Thoracic aorta (tissue), 2 donors: Measurements from ENCODE around the gene TKT. TPM values are rescaled to one million over a fixed set of nuclear protein-coding genes. Genes with fewer than 3 reads are reported as not detected.
A peak's percentile ranks its signal among the peaks of the same experiment; 100 is the strongest.
"Not testable (repeated sequence)": the region's sequence is repeated elsewhere in the genome, so short reads cannot be mapped to it uniquely, and the experiment has no call there.

ENCODE experiments used
- ATAC-seq: fragments of 150-250 bp; one replicate; pipeline ENCODE4 v1.8.0; 2017; ENCODE audit warnings: low read depth; ENCODE audit not compliant: insufficient number of reproducible peaks, low FRiP score
- DNase-seq: peaks from one replicate; pipeline ENCODE4 v3.0.0-alpha.2; 2020; ENCODE audit warnings: low spot score
- H3K27ac ChIP-seq, 2 donors: fragments of 200-600 bp; sonication (generic); 1 replicate in 1 of 2; 2 replicates in 1 of 2; pipeline ENCODE4 v1.5.1; 2016; ENCODE audit warnings: mild to moderate bottlenecking in 2 of 2, moderate library complexity in 2 of 2
- H3K27me3 ChIP-seq: fragments of 200-600 bp; sonication (generic); replicated peaks from 2 replicates; pipeline ENCODE4 v1.6.0; 2016; ENCODE audit warnings: mild to moderate bottlenecking; ENCODE audit not compliant: insufficient read depth
- H3K36me3 ChIP-seq: fragments of 200-600 bp; sonication (generic); one replicate; pipeline ENCODE4 v1.5.1; 2016
- H3K4me1 ChIP-seq, 2 donors: fragments of 200-600 bp; sonication (generic); 1 replicate in 1 of 2; 2 replicates in 1 of 2; pipeline versions ENCODE4 v1.5.1 to v1.6.0; 2016; ENCODE audit warnings: low read depth in 2 of 2, mild to moderate bottlenecking in 1 of 2; ENCODE audit not compliant: control insufficient read depth in 1 of 2
- H3K4me3 ChIP-seq: fragments of 200-600 bp; sonication (generic); 2 replicates; pipeline ENCODE4 v1.5.1; 2016; ENCODE audit warnings: mild to moderate bottlenecking
- H3K9me3 ChIP-seq: fragments of 200-600 bp; sonication (generic); 2 replicates; pipeline ENCODE4 v1.5.1; 2016
- CTCF ChIP-seq: fragments of 200-600 bp; sonication (generic); IDR thresholded peaks from one replicate; pipeline ENCODE4 v1.5.1; 2019; ENCODE audit warnings: antibody characterized with exemption
- total RNA-seq, 2 donors: library from RNA; depleted of rRNA; stranded (reverse); fragments of >200 nt; gene quantifications; one replicate each; pipeline versions ENCODE4 v1.1.0 to v1.2.3, GENCODE V29; 2016

TKT gene
- 100 to 1,000 TPM; 138 to 240 TPM for total RNA-seq

- H3K27me3 ChIP-seq: no peaks in the 10 kb centered on the region
- no peaks in the 10 kb centered on the region for H3K36me3 ChIP-seq
- peak within 1 kb of the TSS; percentile 79 for H3K4me3 ChIP-seq
- ATAC-seq: peak; percentile 66
- peak; percentile 53 for DNase-seq
- TF ChIP-seq CTCF: no peak
- peak within 1 kb of the TSS; percentile 76 to 85 for H3K27ac ChIP-seq
- no peaks in the 10 kb centered on the region for H3K9me3 ChIP-seq
- H3K4me1 ChIP-seq: peaks cover 23 to 35% of the 10 kb centered on the region in 2 donors
Observed at GRCh38 chr3:53255775-53256703, at the start of gene TKT. Gene TKT (minus strand): TSS chr3:53256022. CDS start chr3:53255942, 80 bp downstream.

GRCh38 chr3:53303957-53304356 lies 48.1 kb upstream of the TKT start:
- peaks cover 12 to 30% of the 10 kb centered on the region in 2 donors for H3K4me1 ChIP-seq
- no peak for DNase-seq
- peak overlapping the region; percentile 19 to 57 for H3K27ac ChIP-seq
- H3K36me3 ChIP-seq: peaks cover 23% of the 10 kb centered on the region
- ATAC-seq: peak; percentile 61
- H3K4me3 ChIP-seq: no peak overlapping the region
- no peaks in the 10 kb centered on the region for H3K27me3 ChIP-seq
- no peaks in the 10 kb centered on the region for H3K9me3 ChIP-seq
- TF ChIP-seq CTCF: no peak

- peak overlapping the region; percentile 19 to 57 for H3K27ac ChIP-seq
- peaks cover 22% of the 10 kb centered on the region for H3K36me3 ChIP-seq
- peaks cover 12 to 30% of the 10 kb centered on the region in 2 donors for H3K4me1 ChIP-seq
- H3K27me3 ChIP-seq: no peaks in the 10 kb centered on the region
- TF ChIP-seq CTCF: no peak
- no peaks in the 10 kb centered on the region for H3K9me3 ChIP-seq
- ATAC-seq (no peak), DNase-seq (no peak)
- no peak overlapping the region for H3K4me3 ChIP-seq
Observed at GRCh38 chr3:53303549-53303948, 47.7 kb upstream of the TKT start.

- no peak for TF ChIP-seq CTCF
- no peak overlapping the region for H3K27ac ChIP-seq
- H3K27me3 ChIP-seq: no peaks in the 10 kb centered on the region
- H3K9me3 ChIP-seq: no peaks in the 10 kb centered on the region
- DNase-seq: no peak
- H3K4me3 ChIP-seq: no peak overlapping the region
- peaks cover 15% of the 10 kb centered on the region for H3K36me3 ChIP-seq
- no peak for ATAC-seq
- H3K4me1 ChIP-seq: peaks cover 12 to 30% of the 10 kb centered on the region in 2 donors
Observed at GRCh38 chr3:53300826-53301225, 45.0 kb upstream of the TKT start.

GRCh38 chr3:53299611-53300023 lies 43.8 kb upstream of the TKT start:
- not testable (repeated sequence) for H3K27me3 ChIP-seq, H3K9me3 ChIP-seq, DNase-seq
- H3K27ac ChIP-seq: peak overlapping the region; percentile 46 to 66
- peak; percentile 54 for ATAC-seq
- H3K4me1 ChIP-seq: peaks cover 10 to 26% of the 10 kb centered on the region in 2 donors
- TF ChIP-seq CTCF: peak; percentile 88
- peak overlapping the region; percentile 22 for H3K4me3 ChIP-seq
- H3K36me3 ChIP-seq: peaks cover 15% of the 10 kb centered on the region
